Fibroblast of gingiva (primary cell): Measurements from ENCODE around the gene LRFN3.
"Not testable (repeated sequence)": the region's sequence is repeated elsewhere in the genome, so short reads cannot be mapped to it uniquely, and the experiment has no call there.

Experiments used
- DNase-seq: peaks from one replicate; pipeline ENCODE4 v3.0.0-alpha.2; 2011; ENCODE audit warnings: low read depth

LRFN3 gene

DNA sequence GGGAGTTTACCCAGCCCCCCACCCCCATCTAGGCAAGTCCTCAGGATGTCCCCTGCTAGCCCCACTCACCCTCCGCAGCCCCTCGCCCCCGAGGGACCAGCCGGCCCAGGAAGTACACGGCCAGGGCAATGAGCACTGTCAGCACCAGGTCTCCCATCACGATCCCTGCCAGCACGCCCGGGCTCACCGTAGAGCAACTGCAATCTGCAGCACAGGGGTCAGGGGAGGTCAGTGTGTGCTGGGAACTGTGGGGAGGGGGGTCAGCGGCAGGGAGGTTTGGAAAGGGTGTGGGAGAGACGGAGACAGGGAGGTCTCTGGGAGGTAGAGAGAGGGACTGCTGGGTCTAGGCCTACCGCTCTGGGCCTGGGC, 28.8 kb upstream of the LRFN3 start:
- DNase-seq: no peak

GRCh38 chr19:35908010-35908441, 28.1 kb upstream of the LRFN3 start, which contains the start of gene TYROBP:
Gene TYROBP, minus strand, starts transcription at chr19:35908295. Its CDS starts 67 bp downstream, at chr19:35908228.
- DNase-seq: no peak

DNA sequence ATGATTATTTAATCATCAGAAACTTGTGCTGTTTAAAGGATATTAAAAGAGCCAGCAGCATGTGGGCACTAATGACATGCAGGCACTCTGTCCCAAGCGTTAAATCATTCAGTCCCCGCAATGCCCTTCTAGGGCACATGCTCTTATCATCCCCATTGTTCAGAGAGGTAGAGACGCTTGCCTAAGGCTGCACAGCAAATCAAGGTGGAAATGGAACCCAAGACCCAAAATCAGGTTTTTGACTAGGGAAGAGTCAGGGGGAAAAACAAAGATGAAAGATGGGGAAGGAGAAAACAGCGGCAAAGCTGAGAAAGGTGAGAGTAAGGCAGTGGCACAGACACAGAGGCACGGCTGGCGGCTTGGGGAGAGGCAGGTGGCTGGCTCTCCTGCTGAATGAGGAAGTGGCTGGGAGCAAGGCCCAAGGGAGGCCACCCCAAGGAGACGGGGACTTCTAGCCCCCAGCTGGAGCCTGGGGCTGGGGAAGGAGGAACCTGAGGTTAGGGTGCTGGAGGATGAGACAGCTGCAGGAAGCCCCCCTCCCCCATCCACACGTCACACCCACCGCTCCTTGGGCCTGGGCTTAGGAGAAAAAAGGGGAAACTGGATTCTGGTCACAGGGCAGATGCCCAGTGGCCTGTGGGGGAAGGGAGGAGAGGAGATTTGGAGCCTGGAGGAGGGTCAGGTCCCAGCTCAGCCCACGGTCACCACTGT, 27.0 kb upstream of the LRFN3 start:
- no peak for DNase-seq

DNA sequence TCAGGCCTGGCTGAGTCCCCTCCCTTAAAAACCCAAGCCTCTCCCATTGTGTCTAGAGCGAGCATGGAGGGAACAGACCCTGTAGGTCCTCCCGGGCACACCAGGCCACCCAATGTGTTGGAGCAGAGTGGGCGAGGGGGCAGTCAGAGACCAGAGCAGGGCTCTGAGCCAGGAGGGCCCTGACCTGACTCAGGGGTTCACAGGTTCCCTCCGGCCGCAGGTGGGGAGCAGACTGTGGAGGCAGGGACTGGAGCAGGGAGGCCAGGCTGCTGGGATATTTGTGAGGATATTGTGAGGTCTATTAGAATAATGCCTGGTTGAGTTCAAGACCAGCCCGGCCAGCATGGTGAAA, 26.5 kb upstream of the LRFN3 start:
- no peak for DNase-seq

DNA sequence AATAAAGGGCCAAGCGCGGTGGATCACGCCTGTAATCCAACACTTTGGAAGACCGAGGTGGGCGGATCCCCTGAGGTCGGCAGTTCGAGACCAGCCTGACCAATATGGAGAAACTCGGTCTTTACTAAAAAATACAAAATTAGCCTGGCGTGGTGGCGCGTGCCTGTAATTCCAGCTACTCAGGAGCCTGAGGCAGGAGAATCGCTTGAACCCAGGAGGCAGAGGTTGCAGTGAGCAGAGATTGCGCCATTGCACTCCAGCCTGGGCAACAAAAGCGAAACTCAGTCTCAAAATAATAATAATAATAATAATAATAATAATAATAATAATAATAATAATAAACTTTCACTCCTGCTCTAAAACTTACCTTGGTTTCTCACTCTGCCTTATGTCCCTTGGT, 25.8 kb upstream of the LRFN3 start:
- not testable (repeated sequence) for DNase-seq

- DNase-seq: no peak
Measured at GRCh38 chr19:35911173-35911572, 25.0 kb upstream of the LRFN3 start.

DNA sequence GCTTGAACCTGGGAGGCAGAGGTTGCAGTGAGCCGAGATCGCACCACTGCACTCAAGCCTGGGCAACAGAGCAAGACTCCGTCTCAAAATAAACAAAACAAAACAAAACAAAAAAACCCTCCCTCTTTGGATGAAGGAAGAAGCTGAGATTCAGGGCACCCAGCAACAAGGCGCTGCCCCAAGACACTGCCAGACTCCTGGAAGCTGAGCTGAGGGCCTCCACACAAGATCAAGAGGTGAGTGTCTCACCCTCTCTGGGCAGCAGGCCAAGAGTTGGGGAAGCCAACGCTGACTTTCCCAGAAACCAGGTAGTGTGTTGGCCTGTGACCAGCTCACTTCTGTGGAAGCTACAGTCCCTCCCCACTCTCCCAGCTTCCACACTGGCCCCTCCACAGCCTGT, 24.4 kb upstream of the LRFN3 start:
- no peak for DNase-seq

- no peak for DNase-seq
Measured at GRCh38 chr19:35913589-35913988, 22.6 kb upstream of the LRFN3 start.

GRCh38 chr19:35915443-35915842, 20.7 kb upstream of the LRFN3 start:
- no peak for DNase-seq

DNA sequence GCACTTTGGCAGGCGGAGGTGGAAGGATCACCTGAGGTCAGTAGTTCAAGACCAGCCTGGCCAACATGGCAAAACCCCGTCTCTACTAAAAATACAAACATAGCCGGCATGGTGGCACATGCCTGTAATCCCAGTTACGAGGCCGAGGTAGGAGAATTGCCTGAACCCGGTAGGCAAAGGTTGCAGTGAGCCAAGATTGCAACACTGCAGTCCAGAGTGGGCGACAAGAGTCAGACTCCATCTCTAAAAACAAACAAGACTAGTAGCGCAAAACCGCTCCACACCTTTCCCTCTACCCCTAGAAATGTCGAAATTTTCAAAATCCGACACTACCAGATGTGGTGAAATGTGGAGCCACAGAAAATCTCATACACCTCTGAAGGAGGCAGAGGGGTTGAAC, 16.9 kb upstream of the LRFN3 start:
- DNase-seq: no peak

GRCh38 chr19:35921012-35921411, 15.2 kb upstream of the LRFN3 start:
- no peak for DNase-seq

- DNase-seq: no peak
Measured at GRCh38 chr19:35925501-35925900, 10.7 kb upstream of the LRFN3 start.

DNA sequence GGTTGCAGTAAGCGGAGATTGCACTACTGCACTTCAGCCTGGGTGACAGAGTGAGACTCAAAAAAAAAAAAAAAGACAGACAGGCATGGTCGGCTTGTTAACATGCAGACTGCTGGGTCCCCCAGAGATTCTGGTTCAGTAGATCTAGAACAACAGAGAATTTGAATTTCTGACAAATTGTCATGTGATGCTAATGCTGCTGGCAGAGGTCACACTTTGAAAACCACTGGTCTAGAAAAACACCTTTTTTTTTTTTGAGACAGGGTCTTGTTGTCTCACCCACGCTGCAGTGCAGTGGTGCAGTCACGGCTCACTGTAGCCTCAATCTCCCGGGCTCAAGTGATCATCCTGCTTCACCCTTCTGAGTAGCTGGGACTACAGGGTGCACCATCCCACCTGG, 7.7 kb upstream of the LRFN3 start:
- no peak for DNase-seq

GRCh38 chr19:35929876-35930275, 6.3 kb upstream of the LRFN3 start:
- DNase-seq: no peak

GRCh38 chr19:35931161-35931873, 4.9 kb upstream of the LRFN3 start:
- peak; percentile 99 for DNase-seq

DNA sequence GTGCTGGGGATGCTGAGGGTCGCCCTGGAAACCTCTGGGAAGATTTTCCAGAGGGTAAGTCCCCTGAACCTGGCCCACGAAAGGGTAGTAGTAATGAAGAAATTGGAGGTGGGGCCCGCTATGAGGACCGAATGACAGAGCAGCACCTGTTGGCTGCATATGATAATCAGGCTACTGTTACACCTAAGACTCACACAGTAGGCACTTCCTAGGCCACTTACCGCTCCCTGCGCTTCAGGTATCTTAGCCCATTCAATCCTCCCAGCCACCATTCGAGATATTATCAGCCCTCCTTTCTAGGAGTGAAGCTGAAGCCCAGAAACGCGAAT, 4.3 kb upstream of the LRFN3 start:
- DNase-seq: no peak

GRCh38 chr19:35932291-35932936, 3.8 kb upstream of the LRFN3 start:
- no peak for DNase-seq

- DNase-seq: no peak
Measured at GRCh38 chr19:35936738-35937268, 629 bp downstream of the LRFN3 start.

DNA sequence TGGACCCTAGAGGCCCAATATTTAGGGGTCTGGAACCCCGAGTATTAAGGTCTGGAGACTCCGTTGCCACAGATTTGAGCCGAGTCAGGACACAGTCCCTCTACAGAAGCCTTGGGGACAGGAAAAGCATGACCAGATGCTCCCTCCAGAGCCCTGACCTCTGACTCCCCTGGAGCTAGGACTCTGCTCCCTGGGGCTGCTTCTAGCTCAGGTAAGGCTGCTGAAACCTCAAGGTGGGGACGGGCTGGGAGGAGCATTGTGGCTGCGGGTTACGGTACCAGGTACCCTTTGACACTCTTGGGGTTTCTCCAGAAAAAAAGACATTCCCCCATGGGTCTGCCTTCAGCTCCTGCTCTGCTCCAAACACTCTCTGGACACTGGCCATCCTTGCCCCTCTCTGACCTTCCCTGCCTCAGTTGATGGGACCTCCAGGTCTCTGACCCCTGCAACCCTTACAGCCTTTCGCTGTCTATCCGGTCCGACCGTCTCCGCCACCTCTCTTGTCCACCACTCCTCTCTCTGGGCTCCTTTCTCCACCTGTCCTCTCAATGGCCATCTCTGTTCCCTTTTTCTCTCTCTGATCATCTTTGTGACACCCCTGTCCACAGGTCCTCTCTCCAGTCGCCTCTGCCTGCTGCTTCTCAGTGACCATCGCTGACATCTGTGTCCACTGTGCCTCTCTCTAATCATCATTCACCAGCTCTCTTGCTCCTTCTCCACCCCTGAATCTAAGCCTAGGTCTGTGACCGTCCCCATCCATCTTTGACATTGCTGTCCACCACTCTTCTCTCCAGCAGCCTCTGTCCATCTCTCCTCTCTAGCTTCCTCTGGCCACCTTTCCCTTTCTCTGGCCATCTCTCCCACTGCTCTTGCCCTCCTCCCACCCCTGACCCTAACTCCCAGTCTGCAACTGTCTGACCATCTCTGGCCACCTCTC, 1.4 kb downstream of the LRFN3 start:
- DNase-seq: no peak

DNA sequence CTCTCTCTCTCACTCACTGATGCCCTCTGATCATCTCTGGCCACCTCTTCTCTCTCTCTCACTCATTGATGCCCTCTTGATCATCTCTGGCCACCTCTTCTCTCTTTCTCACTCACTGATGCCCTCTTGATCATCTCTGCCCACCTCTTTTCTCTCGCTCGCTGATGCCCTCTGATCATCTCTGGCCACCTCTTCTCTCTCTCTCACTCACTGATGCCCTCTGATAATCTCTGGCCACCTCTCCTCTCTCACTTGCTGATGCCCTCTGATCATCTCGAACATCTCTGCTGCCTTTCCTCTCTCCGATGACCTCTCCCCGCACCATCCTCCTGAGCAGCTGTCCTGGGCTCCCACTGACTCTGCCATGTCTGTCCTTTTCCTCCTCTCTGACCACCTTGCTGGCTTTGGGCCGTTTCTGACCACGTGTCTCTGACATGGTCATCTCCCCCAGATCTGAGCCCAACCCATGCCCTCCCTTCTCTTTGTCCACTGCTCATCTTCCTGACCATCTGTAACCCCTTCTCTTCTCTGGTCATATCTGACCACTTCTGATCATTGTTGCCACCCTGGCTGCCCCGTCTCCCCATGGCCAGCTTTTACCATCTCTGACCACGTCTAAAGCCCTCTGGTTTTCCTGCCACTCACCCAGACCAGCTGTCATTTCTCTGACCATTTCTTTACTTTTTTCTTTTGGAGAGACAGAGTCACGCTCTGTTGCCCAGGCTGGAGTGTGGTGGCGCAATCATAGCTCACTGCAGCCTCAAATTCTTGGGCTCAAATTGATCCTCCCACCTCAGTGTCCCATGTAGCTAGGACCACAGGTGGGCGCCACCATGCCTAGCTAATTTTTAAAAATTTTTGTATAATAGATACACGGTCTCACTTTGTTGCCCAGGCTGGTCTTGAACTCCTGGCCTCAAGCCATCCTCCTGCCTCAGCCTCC, 2.4 kb downstream of the LRFN3 start:
- no peak for DNase-seq
